ENCODE data around the gene TCEAL8. TPM values are rescaled to one million over a fixed set of nuclear protein-coding genes. Genes with fewer than 3 reads are reported as not detected.

Gene TCEAL8
- total and polyA plus RNA-seq, 2 of the 8 experiments (the other 6 are each of a cell fraction or from before 2014, with no cell fraction given), result 47.2 to 82.2 TPM

GRCh38 chrX:103210056-103210455 is 44.9 kb downstream of the TCEAL8 start:
- Histone ChIP-seq H3K23ac (ENCODE audit: insufficient read length) (no peak overlapping the region), H3K27me3 (replicated peaks in 1 of 4; ENCODE audit: control insufficient read depth in 3 of 4, extremely low read depth in 1 of 4, insufficient read depth in 3 of 4, low read length in 3 of 4) (no peaks in the 10 kb centered on the region), H3K23me2 (ENCODE audit: low read depth, low read length) (no peaks in the 10 kb centered on the region), H3K56ac (replicated peaks; ENCODE audit: insufficient read length, low read depth, low read length) (no peak overlapping the region), H2BK15ac (ENCODE audit: low read length) (no peak overlapping the region), H3K9me3 (ENCODE audit: insufficient read depth in 2 of 2, low read depth in 1 of 2, low read length in 1 of 2) (no peaks in the 10 kb centered on the region), H3K4me2 (ENCODE audit: insufficient read depth in 1 of 2, low read depth in 2 of 2, low read length in 2 of 2) (no peak overlapping the region), H4K91ac (replicated peaks; ENCODE audit: insufficient read length, low read length) (no peak overlapping the region), H3K4me1 (replicated peaks in 1 of 4; ENCODE audit: control insufficient read depth in 3 of 4, insufficient read depth in 4 of 4, low read length in 3 of 4) (no peaks in the 10 kb centered on the region), H3K4ac (replicated peaks; ENCODE audit: insufficient read length, low read depth, low read length) (no peak overlapping the region), H4K8ac (ENCODE audit: extremely low read depth, insufficient read depth, low read length) (no peak overlapping the region), H3K79me1 (ENCODE audit: low read depth, low read length) (no peaks in the 10 kb centered on the region), H3K9ac (replicated peaks in 1 of 4; ENCODE audit: extremely low read depth in 1 of 4, low read depth in 3 of 4, low read length in 3 of 4) (no peak overlapping the region), H3K79me2 (ENCODE audit: control insufficient read depth in 1 of 2, insufficient read depth in 2 of 2, low read length in 2 of 2) (no peaks in the 10 kb centered on the region), H3K18ac (ENCODE audit: extremely low read depth, low read length) (no peak overlapping the region), H2AK5ac (ENCODE audit: low read depth, low read length) (no peak overlapping the region), H4K5ac (ENCODE audit: insufficient read length, low read depth, low read length) (no peak overlapping the region), H2BK5ac (ENCODE audit: low read depth, low read length) (no peak overlapping the region), H3K36me3 (ENCODE audit: control insufficient read depth in 2 of 4, insufficient read depth in 4 of 4, low read length in 3 of 4) (no peaks in the 10 kb centered on the region), H3K14ac (ENCODE audit: insufficient read length) (no peak overlapping the region), H2BK20ac (ENCODE audit: low read length) (no peak overlapping the region), H4K20me1 (replicated peaks in 1 of 2; ENCODE audit: control insufficient read depth in 1 of 2, insufficient read depth in 2 of 2, low read length in 2 of 2) (no peaks in the 10 kb centered on the region), H2AFZ (ENCODE audit: low read length) (no peak overlapping the region), H2BK120ac (replicated peaks; ENCODE audit: low read depth, low read length) (no peak overlapping the region), H3K27ac (ENCODE audit: low read depth, low read length) (no peak overlapping the region), H3K4me3 (ENCODE audit: extremely low read depth in 1 of 4, insufficient read depth in 2 of 4, low read depth in 3 of 4, low read length in 4 of 4) (no peak overlapping the region), H2BK12ac (ENCODE audit: low read depth, low read length) (no peak overlapping the region)
- ChIA-PET POLR2A (ENCODE audit: partially characterized antibody) (no interaction called here), CTCF (ENCODE audit: partially characterized antibody) (interaction anchor here (1.4 kb wide), 1 partner anchor 119 kb away, joined by 6 read pairs; the partner anchor contains the start of gene TCEAL7)
- DNase-seq (ENCODE audit: low read depth in 1 of 2, low spot score in 2 of 2) (no peak), FAIRE-seq (no peak)
- 87% methylated on average over 4 of the region's 5 CpGs; no CpG with 5 or more reads in 1 of the 2 experiments for WGBS, 2 experiments (ENCODE audit: extremely low coverage in 1 of 2, insufficient coverage in 1 of 2, insufficient read length in 1 of 2, insufficient replicate concordance in 2 of 2, low coverage in 1 of 2, low lambda C conversion rate in 2 of 2, missing lambda C conversion rate in 1 of 2)
- TF ChIP-seq GTF2F1 (IDR thresholded peaks at IDR 0.05; ENCODE audit: borderline replicate concordance, low read depth, low read length) (no peak), CHD1 (IDR thresholded peaks at IDR 0.05; ENCODE audit: low read depth, low read length) (no peak), BCL11A (IDR thresholded peaks at IDR 0.05; ENCODE audit: low read depth in 2 of 2, low read length in 2 of 2) (no peak), SP1 (IDR thresholded peaks at IDR 0.05; ENCODE audit: low read depth, low read length) (no peak), CTBP2 (IDR thresholded peaks at IDR 0.05; ENCODE audit: borderline replicate concordance, insufficient read depth, insufficient read length, low read length) (no peak), POLR2A (IDR thresholded peaks at IDR 0.05; ENCODE audit: control extremely low read depth in 1 of 2, low read depth in 2 of 2, low read length in 2 of 2) (no peak), CBX5 (IDR thresholded peaks at IDR 0.05; ENCODE audit: low read depth, low read length) (no peak), SP4 (IDR thresholded peaks at IDR 0.05; ENCODE audit: low read length) (no peak), BRCA1 (IDR thresholded peaks at IDR 0.05; ENCODE audit: low read depth, low read length) (no peak), CREB1 (IDR thresholded peaks at IDR 0.05) (no peak), ASH2L (IDR thresholded peaks at IDR 0.05; ENCODE audit: low read length) (no peak), TAF1 (IDR thresholded peaks at IDR 0.05; ENCODE audit: low read depth, low read length) (no peak), SAP30 (IDR thresholded peaks at IDR 0.05; ENCODE audit: insufficient read depth, insufficient replicate concordance, low read length) (no peak), RAD21 (IDR thresholded peaks at IDR 0.05 in 1 of 2, conservative IDR thresholded peaks at IDR 0.05 in 1 of 2; ENCODE audit: low read depth in 2 of 2, low read length in 2 of 2) (no peak), USF2 (IDR thresholded peaks at IDR 0.05; ENCODE audit: low read length) (no peak)

Measured in H1 (cell line).